Stimulated activated CD8-positive, alpha-beta memory T cell treated with anti-CD3 and anti-CD28 coated beads, Interleukin-12 subunit alpha, Interleukin-12 subunit beta, amount 100 ng/mL, for 24 hours (primary cell): ENCODE measurements around the gene ZBTB49.

ENCODE experiments used
- DNase-seq: peaks from one replicate; pipeline ENCODE4 v3.0.0-alpha.2; 2020; ENCODE audit errors: extremely low read depth

Gene ZBTB49

GRCh38 chr4:4356106-4357041 is 66.3 kb downstream of the ZBTB49 start:
- DNase-seq: no peak

GRCh38 chr4:4358093-4358854 is 68.2 kb downstream of the ZBTB49 start:
- no peak for DNase-seq

- DNase-seq: no peak
Measured at GRCh38 chr4:4361883-4362282, 71.8 kb downstream of the ZBTB49 start.

GRCh38 chr4:4362991-4363697 is 73.1 kb downstream of the ZBTB49 start:
- no peak for DNase-seq

GRCh38 chr4:4364061-4364460 is 74.0 kb downstream of the ZBTB49 start:
- no peak for DNase-seq

GRCh38 chr4:4364486-4365208 is 74.6 kb downstream of the ZBTB49 start:
- no peak for DNase-seq

GRCh38 chr4:4368809-4369580 is 78.9 kb downstream of the ZBTB49 start:
- DNase-seq: no peak
